ENCODE measurements around the gene KLHL34.

DNA sequence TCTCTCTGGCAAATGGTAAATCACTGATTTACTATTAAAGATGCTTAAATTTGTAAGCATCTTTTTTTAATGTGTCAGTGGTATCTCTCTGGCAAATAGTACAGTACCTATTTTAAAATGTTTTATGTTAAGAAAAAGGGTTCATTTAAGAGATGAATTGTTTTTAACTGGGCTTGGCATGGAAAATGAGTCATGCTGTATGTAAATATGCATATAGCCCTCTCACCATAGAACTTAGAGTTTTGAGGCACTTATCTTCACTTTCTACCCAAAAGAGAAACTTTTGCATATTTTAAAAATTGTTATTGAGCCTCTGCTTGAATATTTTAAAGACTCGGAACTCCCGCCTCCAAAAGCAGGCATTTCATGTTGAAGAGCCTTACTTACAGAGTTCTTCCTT, 37.9 kb downstream of the KLHL34 start:
- TF ChIP-seq, protein P1, sequence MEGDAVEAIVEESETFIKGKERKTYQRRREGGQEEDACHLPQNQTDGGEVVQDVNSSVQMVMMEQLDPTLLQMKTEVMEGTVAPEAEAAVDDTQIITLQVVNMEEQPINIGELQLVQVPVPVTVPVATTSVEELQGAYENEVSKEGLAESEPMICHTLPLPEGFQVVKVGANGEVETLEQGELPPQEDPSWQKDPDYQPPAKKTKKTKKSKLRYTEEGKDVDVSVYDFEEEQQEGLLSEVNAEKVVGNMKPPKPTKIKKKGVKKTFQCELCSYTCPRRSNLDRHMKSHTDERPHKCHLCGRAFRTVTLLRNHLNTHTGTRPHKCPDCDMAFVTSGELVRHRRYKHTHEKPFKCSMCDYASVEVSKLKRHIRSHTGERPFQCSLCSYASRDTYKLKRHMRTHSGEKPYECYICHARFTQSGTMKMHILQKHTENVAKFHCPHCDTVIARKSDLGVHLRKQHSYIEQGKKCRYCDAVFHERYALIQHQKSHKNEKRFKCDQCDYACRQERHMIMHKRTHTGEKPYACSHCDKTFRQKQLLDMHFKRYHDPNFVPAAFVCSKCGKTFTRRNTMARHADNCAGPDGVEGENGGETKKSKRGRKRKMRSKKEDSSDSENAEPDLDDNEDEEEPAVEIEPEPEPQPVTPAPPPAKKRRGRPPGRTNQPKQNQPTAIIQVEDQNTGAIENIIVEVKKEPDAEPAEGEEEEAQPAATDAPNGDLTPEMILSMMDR (conservative IDR thresholded peaks at IDR 0.05; ENCODE audit: low read length) = no peak
- no peak for TF ChIP-seq EZH2phosphoT487 (IDR thresholded peaks at IDR 0.05; ENCODE audit: borderline replicate concordance)
